Activated CD4-positive, CD25-positive, alpha-beta regulatory T cell treated with anti-CD3 and anti-CD28 coated beads, Interleukin-2, amount 50 U/mL, for 16 hours (primary cell): ENCODE results near the gene ZNF101.

Experiments used
- DNase-seq: peaks from one replicate; pipeline ENCODE4 v3.0.0-alpha.2; 2020; ENCODE audit warnings: low read depth, low spot score

The ZNF101 gene

DNA sequence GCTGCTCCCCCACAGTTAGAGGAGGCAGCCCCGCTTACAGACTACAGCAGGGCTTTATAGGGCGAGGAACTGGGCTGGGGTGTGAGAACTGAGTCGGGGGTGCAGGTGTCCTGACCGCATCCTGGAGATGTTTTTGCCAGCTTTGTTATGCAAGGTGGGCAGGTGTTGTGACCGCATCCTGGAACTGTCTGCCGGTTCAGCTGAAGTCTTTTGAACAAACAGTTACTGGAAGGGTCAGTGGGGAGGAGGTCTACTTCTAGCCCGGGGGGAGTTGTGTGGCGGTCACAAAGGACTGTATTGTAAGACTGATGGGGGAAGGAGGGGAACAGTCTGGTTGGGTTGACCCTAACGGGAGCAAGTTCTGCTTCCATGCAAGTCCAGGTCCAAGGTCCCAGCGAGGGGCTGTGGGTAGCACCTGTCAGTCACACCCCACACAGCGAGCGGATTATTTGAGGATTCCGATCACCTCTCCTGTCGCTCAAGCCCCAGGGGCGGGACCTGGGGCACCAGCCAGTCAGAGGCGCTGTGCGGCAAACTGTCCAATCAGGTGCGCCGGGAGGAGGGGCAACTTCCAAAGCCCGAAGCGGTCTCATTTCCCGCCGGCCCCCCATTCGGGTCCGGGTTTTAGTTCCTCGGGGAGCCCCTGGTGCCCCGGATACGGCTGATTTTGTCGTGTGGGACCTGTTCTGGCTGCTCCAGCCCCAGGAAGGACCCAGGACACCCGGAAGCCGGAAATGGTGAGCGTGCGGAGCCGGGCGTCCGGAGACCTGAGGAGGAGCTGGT lies at the start of gene ZNF101:
Gene ZNF101 (plus strand): TSS at position 610 of the 783 bp plus-strand sequence. CDS start 125 bp downstream, at position 735.
- peak; percentile 88 for DNase-seq

- DNase-seq: no peak
Measured at GRCh38 chr19:19619181-19619848, 49.3 kb upstream of the ZNF101 start.

DNA sequence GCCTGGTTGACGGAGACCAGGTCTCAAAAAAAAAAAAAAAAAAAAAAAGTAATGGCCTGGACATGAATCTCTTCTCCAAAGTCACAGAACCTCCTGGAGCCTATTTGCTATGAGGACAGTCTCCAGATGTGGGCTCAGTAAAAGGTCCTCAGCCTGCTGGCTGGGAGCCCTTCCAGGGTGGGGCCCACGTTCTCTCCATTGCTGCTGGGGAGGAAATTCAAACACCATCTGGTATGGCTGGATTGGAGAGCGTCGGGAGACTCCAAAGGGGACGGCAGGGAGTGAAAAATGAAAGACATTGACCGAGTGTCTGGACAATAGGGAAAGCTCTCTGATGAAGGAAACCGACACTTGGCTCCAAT lies 48.8 kb upstream of the ZNF101 start:
- DNase-seq: no peak

- DNase-seq: no peak
Measured at GRCh38 chr19:19623383-19623782, 45.3 kb upstream of the ZNF101 start.

- DNase-seq: no peak
Measured at GRCh38 chr19:19624032-19624570, 44.5 kb upstream of the ZNF101 start.

GRCh38 chr19:19626516-19627472 lies 41.8 kb upstream of the ZNF101 start:
- no peak for DNase-seq

DNA sequence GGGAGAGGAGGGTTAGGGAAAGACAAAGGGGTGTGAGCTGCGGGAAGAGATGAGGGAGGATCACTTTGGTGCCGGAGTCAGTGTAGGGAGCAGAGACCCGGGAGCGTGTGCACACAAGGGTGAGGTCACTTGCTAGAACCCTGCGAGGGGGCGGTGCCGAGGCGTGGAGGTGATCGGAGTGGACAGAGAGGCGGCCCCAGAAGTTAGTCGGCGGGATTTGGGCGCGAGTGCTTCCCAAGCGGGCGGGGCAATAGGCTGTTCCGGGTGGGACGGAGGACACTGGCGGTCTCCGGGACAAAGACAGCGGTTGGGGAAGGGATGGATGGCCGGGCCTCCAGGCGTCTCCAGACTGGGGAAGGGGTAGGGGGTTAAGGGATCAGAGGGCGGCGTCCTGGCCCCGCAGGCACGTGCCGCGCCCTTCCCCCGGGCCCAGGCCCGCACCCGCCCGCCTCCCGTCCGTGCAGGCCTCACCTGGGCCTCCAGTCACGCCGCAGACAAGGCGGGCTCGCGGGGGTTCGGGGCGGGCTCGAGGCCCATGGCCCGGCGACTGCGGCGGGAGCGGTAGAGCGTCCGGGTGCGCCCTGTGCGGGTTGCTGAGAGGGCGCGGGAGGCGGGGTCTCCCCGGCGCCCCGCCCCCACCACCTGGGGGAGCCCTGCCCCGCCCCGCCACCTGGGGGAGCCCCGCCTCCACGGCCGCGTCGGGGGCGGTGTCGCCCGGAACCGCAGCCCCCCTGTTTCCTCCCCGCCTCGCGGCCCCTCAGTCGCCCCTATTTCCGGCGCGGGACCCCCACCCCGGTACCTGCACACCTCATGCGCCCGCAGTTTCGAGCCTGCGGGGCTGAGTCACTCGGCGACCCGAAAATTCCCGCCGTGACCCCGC lies 40.8 kb upstream of the ZNF101 start, which contains the start of gene LPAR2:
Gene LPAR2 (minus strand): TSS at position 600 of the 880 bp plus-strand sequence. CDS start 945 bp downstream, outside the sequence.
- peak; percentile 51 for DNase-seq

GRCh38 chr19:19628501-19629134 lies 40.0 kb upstream of the ZNF101 start:
- DNase-seq: no peak

DNA sequence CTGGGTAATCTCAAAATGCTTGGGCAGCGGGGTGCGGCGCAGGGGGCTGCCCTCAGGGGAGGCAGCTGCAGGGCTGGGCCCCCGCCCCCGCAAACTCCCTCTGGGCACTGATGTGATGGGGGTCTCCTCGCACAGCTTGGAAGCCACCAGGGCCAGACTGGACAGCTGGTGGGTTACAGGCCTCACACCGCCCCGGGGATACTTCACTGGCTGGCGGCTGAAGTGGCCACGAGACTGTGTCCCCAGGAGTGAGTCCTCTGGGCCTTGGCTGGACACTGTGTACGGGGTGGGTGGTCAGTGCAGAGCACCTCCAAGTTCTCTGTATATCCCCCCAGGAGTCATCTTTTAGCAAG lies 38.6 kb upstream of the ZNF101 start:
- DNase-seq: no peak

DNA sequence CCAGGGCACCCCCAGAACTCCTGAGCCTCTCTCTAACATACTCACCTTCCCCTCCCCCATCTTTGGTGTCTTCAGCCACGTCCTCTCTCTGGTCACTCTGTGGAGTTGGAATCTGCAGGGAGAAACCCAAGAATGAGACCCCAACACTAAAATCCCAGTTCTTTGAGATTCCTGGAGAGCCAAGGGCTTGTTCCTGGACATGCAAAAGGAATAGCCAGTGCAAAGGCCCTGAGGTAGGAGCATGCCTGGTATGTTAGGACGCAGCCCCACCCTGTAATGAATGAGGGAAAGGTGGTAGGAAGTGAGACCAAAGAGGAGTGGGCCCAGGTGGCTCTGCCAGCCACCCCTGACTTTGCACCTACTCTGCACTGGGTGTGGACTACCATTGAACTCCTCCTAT lies 38.2 kb upstream of the ZNF101 start:
- no peak for DNase-seq

GRCh38 chr19:19631346-19631745 lies 37.3 kb upstream of the ZNF101 start:
- DNase-seq: no peak

DNA sequence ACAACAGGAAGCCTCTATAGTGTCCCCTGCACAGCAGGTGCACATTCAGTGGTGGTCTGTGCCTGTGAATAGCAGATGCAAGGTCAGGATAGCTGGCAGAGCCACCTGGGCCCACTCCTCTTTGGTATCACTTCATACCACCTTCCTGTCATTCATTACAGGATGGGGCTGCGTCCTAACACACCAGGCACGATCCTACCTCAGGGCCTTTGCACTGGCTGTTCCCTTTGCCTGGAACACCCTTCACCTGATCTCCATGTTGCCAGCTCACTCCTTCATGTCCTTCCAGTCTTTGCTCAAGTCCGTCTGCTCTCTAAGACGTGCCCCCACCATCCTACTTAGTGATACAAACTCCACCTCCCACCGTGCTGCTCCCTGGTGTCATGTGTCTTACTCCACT lies 36.0 kb upstream of the ZNF101 start:
- DNase-seq: no peak

DNA sequence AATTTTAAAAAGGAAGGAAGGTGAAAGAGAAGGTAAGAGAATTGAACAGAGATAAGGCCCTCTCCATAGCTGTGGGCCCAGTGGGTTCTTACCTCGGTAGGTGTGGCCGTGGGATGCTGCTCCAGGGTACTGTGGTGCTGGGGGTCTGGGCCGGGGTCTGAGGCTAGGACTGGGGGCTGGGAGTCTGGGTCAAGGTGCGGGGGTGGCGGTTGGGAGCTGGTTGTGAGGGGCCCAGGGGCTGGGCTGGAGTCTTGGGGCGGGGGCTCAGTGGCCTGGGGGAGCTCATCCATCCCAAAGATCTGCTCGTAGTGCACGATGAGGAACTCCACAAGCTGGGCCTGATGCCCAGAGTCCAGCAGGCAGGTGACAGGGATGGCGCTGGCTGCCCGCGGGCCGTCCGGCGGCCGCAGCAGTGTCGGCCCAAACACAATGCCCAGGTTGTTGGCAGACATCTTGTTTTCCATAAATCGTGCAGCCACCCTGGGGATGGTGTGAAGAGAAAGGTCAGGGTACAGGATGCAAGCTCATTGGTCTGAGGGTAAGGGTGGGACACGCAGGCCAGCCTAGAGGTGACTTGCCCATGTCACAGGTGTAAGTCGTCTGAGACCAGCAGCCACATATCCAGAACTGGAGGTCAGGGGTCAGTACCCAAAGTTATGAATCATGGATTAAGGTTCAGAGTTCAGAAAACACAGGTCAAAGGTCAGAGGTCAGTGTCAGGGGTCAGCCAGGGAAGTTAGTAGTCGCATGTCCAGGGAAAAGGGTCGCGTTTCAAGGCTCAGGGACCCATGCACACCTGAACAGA lies 34.7 kb upstream of the ZNF101 start:
- no peak for DNase-seq

- DNase-seq: no peak
Measured at GRCh38 chr19:19634516-19635312, 33.9 kb upstream of the ZNF101 start.

DNA sequence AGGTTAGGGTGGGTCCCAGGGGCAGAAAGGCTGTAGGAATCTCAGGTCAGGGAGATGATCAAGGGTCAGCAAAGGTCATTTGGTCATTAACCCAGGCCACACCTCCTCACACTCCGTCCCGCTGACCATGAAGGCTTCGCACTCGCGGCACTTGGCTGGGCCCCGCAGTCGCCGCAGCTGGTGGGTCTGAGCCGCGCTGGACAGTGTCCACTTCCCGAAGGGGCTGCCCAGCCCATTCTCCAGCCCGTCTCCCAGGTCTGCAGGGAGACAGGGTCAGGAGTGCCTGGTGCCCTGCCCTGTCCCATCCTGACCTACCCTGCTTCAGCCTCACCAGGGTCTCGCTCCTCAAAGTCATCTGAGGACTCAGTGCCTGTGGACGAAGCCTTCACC lies 33.3 kb upstream of the ZNF101 start:
- DNase-seq: no peak

- no peak for DNase-seq
Measured at GRCh38 chr19:19636573-19637185, 32.0 kb upstream of the ZNF101 start.

DNA sequence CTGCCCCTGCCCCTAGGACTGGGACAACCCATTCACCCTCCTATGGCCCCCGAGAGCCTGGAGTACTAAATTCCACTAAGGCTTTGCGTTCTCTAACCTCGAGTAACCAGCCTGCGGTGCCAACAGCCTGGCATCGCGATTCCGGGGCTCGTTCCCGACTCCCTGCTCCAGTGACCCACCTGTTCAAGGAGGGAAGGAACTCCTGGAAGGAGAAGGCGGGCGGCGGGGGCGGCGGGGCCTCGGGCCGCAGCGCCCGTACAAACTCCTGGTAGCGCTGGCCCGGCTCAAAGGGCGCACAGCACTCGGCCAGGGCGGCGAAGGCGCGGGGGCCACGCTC lies 31.5 kb upstream of the ZNF101 start:
- no peak for DNase-seq

DNA sequence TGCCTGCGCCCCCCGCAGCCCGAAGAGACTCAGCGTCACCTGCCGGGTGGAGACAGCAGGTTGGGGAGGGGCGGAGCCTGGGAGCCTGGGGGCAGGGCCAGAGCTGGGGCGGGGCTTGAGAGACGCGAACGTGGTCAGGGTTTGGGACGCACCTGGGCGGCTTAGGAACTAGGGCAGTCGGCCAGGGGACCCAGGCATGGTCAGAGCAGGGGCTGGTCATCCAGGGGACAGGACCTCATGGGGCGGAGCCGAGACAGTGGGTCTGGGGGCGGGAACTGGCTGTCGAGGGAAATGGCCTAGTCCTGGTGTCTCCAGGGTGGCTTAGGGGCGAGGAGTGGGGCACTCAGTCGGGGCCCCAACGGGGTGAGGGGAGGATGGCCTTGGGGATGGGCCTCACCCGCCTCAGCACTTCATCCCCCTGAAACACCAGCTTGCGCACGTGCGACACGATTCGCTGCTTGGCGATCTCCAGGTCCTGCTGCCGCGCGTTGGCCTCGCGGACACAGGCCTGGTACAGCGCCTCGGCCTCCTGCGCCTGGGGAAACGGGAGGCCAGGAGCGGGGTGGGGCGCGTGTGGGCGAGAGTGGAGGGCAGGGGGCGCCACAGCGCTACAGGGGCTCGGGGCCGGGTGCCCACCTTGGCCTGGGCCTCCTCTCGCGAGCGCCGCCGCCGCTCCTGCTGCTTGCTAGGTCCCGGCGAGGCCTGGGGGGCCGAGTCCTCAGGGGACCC lies 31.0 kb upstream of the ZNF101 start:
- DNase-seq: no peak
